ENCODE data around the gene NTNG2. TPM values are rescaled to one million over a fixed set of nuclear protein-coding genes. Genes with fewer than 3 reads are reported as not detected.
A peak's percentile ranks its signal among the peaks of the same experiment; 100 is the strongest.

Gene NTNG2
- total and polyA plus RNA-seq, 9 of the 15 experiments (the other 6 are each of a cell fraction or from before 2014, with no cell fraction given) = 0.01 to 0.11 (median 0.09) TPM; not detected in 6

DNA sequence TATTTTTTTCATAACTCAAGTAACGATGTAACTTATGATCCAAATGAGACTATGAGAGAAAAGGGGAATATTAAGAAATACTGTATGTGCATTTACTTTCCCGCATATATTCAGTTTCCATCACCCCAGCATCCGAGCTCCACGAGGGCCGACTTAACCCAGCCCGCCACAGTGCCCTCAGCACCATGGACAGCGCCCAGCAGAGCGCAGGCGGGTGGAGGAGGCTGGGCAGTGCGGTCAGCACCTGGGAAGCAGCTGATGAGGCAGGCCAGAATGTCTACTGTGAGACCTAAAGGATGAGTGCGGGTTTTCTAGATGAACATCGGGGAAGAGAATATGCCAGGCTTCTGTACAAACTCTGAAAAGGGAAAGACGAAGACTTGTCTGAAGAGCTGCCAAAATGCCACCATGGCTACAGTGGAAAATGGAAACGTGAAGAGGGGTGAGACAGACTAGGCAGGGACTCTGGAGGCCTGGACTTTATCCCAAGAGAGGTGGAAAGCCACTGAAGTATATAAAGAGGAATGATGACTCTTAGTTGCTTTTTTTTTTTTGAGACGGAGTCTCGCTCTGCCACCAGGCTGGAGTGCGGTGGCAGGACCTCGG is 47.7 kb upstream of the NTNG2 start (continued):
- TF ChIP-seq, protein P1, sequence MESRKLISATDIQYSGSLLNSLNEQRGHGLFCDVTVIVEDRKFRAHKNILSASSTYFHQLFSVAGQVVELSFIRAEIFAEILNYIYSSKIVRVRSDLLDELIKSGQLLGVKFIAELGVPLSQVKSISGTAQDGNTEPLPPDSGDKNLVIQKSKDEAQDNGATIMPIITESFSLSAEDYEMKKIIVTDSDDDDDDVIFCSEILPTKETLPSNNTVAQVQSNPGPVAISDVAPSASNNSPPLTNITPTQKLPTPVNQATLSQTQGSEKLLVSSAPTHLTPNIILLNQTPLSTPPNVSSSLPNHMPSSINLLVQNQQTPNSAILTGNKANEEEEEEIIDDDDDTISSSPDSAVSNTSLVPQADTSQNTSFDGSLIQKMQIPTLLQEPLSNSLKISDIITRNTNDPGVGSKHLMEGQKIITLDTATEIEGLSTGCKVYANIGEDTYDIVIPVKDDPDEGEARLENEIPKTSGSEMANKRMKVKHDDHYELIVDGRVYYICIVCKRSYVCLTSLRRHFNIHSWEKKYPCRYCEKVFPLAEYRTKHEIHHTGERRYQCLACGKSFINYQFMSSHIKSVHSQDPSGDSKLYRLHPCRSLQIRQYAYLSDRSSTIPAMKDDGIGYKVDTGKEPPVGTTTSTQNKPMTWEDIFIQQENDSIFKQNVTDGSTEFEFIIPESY (CRISPR knock-in tag; IDR thresholded peaks at IDR 0.05) = no peak
- TF ChIP-seq, protein P2, sequence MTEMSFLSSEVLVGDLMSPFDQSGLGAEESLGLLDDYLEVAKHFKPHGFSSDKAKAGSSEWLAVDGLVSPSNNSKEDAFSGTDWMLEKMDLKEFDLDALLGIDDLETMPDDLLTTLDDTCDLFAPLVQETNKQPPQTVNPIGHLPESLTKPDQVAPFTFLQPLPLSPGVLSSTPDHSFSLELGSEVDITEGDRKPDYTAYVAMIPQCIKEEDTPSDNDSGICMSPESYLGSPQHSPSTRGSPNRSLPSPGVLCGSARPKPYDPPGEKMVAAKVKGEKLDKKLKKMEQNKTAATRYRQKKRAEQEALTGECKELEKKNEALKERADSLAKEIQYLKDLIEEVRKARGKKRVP (CRISPR knock-in tag; IDR thresholded peaks at IDR 0.05) = no peak
- TF ChIP-seq ZNF146 (CRISPR knock-in tag; IDR thresholded peaks at IDR 0.05; ENCODE audit: unreplicated experiment) (no peak), OTX1 (CRISPR knock-in tag; IDR thresholded peaks at IDR 0.05) (no peak), STAT5A (IDR thresholded peaks at IDR 0.05; ENCODE audit: borderline replicate concordance, low read length) (no peak), SMC3 (conservative IDR thresholded peaks at IDR 0.05; ENCODE audit: insufficient read depth, low read depth, low read length) (no peak), CBX3 (IDR thresholded peaks at IDR 0.05; ENCODE audit: borderline replicate concordance in 1 of 2, low read length in 2 of 2) (peak; percentile 26 to 31; a peak in 1 of 3 replicates), MCM5 (IDR thresholded peaks at IDR 0.05; ENCODE audit: low read depth) (no peak), SIN3B (IDR thresholded peaks at IDR 0.05; ENCODE audit: low read depth) (no peak), PURB (CRISPR knock-in tag; IDR thresholded peaks at IDR 0.05; ENCODE audit: low read depth) (no peak), ZNF407 (IDR thresholded peaks at IDR 0.05; ENCODE audit: low read depth) (no peak), RAD51 (IDR thresholded peaks at IDR 0.05; ENCODE audit: borderline replicate concordance, low read depth) (no peak)
- TF ChIP-seq, protein P3, sequence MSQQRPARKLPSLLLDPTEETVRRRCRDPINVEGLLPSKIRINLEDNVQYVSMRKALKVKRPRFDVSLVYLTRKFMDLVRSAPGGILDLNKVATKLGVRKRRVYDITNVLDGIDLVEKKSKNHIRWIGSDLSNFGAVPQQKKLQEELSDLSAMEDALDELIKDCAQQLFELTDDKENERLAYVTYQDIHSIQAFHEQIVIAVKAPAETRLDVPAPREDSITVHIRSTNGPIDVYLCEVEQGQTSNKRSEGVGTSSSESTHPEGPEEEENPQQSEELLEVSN (IDR thresholded peaks at IDR 0.05; ENCODE audit: borderline replicate concordance in 1 of 2, extremely low read depth in 1 of 2, insufficient read depth in 1 of 2, insufficient read length in 1 of 2, low read depth in 1 of 2, low read length in 1 of 2, poor library complexity in 1 of 2, severe bottlenecking in 1 of 2) = no peak
